Adrenal gland (tissue), 12 donors: Measurements from ENCODE around the gene CWF19L1. TPM values are rescaled to one million over a fixed set of nuclear protein-coding genes. Genes with fewer than 3 reads are reported as not detected.

ENCODE experiments used
- DNase-seq, 7 donors: peaks; one replicate each; pipeline ENCODE4 v3.0.0-alpha.2; 2019 to 2020
- H3K27ac ChIP-seq, 5 donors: fragments of 200-600 bp; sonication (generic) in 4 of 5; 1 replicate in 3 of 5; 2 replicates in 2 of 5; pipeline versions ENCODE4 v1.5.1 to v1.8.0; 2016 to 2020; ENCODE audit warnings: mild to moderate bottlenecking in 1 of 5
- H3K27me3 ChIP-seq: fragments of 200-600 bp; 2 replicates; pipeline ENCODE4 v1.8.0; 2021
- H3K36me3 ChIP-seq, 2 donors: fragments of 200-600 bp; replicated peaks in 1 of 2; 1 replicate in 1 of 2; 2 replicates in 1 of 2; pipeline versions ENCODE4 v1.5.1 to v1.8.0; 2018 to 2022
- H3K4me1 ChIP-seq, 2 donors: fragments of 200-600 bp; replicated peaks in 1 of 2; 1 replicate in 1 of 2; 2 replicates in 1 of 2; pipeline versions ENCODE4 v1.5.1 to v1.8.0; 2018 to 2021
- H3K4me3 ChIP-seq, 4 donors: fragments of 200-600 bp; sonication (generic) in 3 of 4; one replicate each; pipeline ENCODE4 v1.5.1; 2016 to 2018
- H3K9me3 ChIP-seq, 3 donors: fragments of 200-600 bp; sonication (generic) in 1 of 3; replicated peaks in 1 of 3; 1 replicate in 2 of 3; 2 replicates in 1 of 3; pipeline versions ENCODE4 v1.5.1 to v1.8.0; 2016 to 2021
- CTCF ChIP-seq, 6 experiments: fragments of 450-650 bp in 4 of 6; fragments of 200-600 bp in 2 of 6; sonication (generic) in 1 of 6; IDR thresholded peaks; 1 replicate in 5 of 6; 2 replicates in 1 of 6; pipeline versions ENCODE4 v1.5.1 to v1.8.0; 2016 to 2021; ENCODE audit warnings: antibody characterized with exemption in 6 of 6, mild to moderate bottlenecking in 2 of 6, moderate library complexity in 1 of 6
- POLR2A ChIP-seq, 2 donors: fragments of 450-650 bp; IDR thresholded peaks; one replicate each; pipeline ENCODE4 v1.6.1; 2017; ENCODE audit warnings: antibody characterized with exemption in 2 of 2, mild to moderate bottlenecking in 2 of 2, moderate library complexity in 1 of 2
- WGBS, 4 donors: extraction: QIAGEN DNeasy Blood & Tissue Kit in 2 of 4; methylation state at CpG; one replicate each; pipeline versions ENCODE4 v1.1.5 to v1.1.7; 2013 to 2017; 5-methylcytosine and 5-hydroxymethylcytosine counted together
- intact Hi-C, 2 donors: fragments of 100-400 bp; cut with DNase I; formaldehyde crosslinking; loops; one replicate each; pipeline versions ENCODE4 v1.14.1 to v1.15.0; 2022 to 2023
- polyA plus RNA-seq, 3 donors: library from polyadenylated mRNA; stranded (reverse); fragments of 200-250 nt in 2 of 3; fragments of 350-450 nt in 1 of 3; fragmentation: Illumina TruSeq in 1 of 3; extraction: RNeasy Lipid Tissue Mini Kit (QIAGEN cat#74804) in 1 of 3; gene quantifications; one replicate each; pipeline ENCODE4 v1.2.3, GENCODE V29; 2013 to 2014
- small RNA-seq, 2 donors: library from RNA; depleted of rRNA; stranded (forward); fragments of <200 nt; gene quantifications; one replicate each; pipeline ENCODE3, GENCODE V24; 2016
- total RNA-seq, 9 donors: library from RNA; depleted of rRNA in 4 of 9; stranded (reverse); fragments of >200 nt in 4 of 9; fragments of 120-200 nt in 1 of 9; fragmentation: NEBNext Ultra II Directional in 1 of 9; extraction: Animal tissue kit (Norgen Biotek cat#: 25700) in 1 of 9; gene quantifications; one replicate each; pipeline versions ENCODE4 v1.1.0 to v1.2.4, GENCODE V29; 2013 to 2023
- donor health status: healthy with polysubstance abuse.
- donor health status: Bipolar disorder and iron deficiency.
- donor health status: DM: yes; HTN: yes; CAD: no.
- donor health status: DM: no; HTN: no; CAD: no.
- donor health status: DM: no; HTN: no; CAD: no.
- donor health status: DM: yes; HTN: yes; CAD: no.

The CWF19L1 gene
- total and polyA plus RNA-seq, 12 donors, result 10.9 to 24.1 (median 15.5) TPM

DNA sequence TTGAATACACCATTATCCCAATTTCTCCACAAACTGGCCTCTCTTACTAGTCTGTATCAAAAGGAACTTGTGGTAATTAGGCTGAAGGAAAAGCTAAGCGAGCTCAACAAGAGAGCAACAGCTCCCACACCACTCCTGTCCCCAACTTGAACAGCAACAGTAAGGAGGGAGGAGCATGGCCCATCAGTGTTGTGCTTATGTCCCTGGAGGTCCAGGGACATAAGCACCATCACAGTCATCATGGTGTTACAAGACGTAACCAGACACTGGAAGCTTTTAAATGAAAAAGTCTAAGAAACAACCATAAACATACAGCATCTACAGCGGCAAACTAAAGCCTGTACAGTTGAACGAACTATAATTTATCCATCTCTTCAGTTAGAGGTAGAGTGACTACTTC lies 82.6 kb downstream of the CWF19L1 start:
- no peak for TF ChIP-seq POLR2A (IDR thresholded peaks at IDR 0.05)
- no peak for TF ChIP-seq CTCF (IDR thresholded peaks at IDR 0.05)
- peaks cover 12 to 22% of the 10 kb centered on the region in 2 donors for H3K4me1 ChIP-seq
- peaks cover 0 to 8% of the 10 kb centered on the region in 2 donors for H3K36me3 ChIP-seq
- no peaks in the 10 kb centered on the region for H3K27me3 ChIP-seq
- peak overlapping the region in 3 of 5 donors; percentile 70 to 90 (median 81) for H3K27ac ChIP-seq
- no peak for DNase-seq
- peak overlapping the region in 2 of 4 donors; percentile 47 to 85 for H3K4me3 ChIP-seq
- intact Hi-C loops, result no loop called here
- 8 to 11% (median 9%) methylated on average over 4 of the region's 4 CpGs for WGBS, 4 donors
- H3K9me3 ChIP-seq, result no peaks in the 10 kb centered on the region

GRCh38 chr10:100184426-100184825 lies 83.0 kb downstream of the CWF19L1 start:
- intact Hi-C loops, result no loop called here
- peaks cover 0 to 8% of the 10 kb centered on the region in 2 donors for H3K36me3 ChIP-seq
- TF ChIP-seq CTCF (IDR thresholded peaks at IDR 0.05) (no peak), POLR2A (IDR thresholded peaks at IDR 0.05) (no peak)
- H3K4me1 ChIP-seq, result peaks cover 12 to 22% of the 10 kb centered on the region in 2 donors
- H3K4me3 ChIP-seq, result peak overlapping the region in 1 of 4 donors; percentile 85
- no peak for DNase-seq
- no peaks in the 10 kb centered on the region for H3K27me3 ChIP-seq
- H3K9me3 ChIP-seq, result no peaks in the 10 kb centered on the region
- 19 to 36% (median 27%) methylated on average over 1 of the region's 1 CpG for WGBS, 4 donors
- peak overlapping the region in 1 of 5 donors; percentile 90 for H3K27ac ChIP-seq

DNA sequence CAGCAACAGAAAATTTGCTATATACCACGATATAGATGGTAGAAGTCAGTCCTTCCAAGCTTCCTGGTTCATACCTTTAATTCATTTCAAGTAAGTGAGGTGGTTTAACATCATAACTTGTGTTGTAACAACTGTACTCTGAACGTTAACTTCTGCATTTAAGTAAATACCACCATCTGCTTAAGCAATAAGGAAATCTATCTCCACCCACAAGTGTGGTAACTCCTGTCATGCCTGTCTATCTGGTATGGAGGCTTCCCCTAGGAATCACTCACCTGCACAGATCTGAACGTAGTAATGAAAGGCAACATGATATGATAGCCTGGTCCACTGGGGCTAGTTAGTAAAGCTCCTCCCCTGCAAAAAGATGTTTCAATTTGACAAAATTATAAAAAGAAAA lies 84.0 kb downstream of the CWF19L1 start:
- intact Hi-C loops, result no loop called here
- H3K36me3 ChIP-seq, result peaks cover 0 to 13% of the 10 kb centered on the region in 2 donors
- TF ChIP-seq CTCF (IDR thresholded peaks at IDR 0.05) (no peak), POLR2A (IDR thresholded peaks at IDR 0.05) (no peak)
- no peak overlapping the region for H3K4me3 ChIP-seq
- no peaks in the 10 kb centered on the region for H3K9me3 ChIP-seq
- no peaks in the 10 kb centered on the region for H3K27me3 ChIP-seq
- 65 to 84% (median 72%) methylated on average over 3 of the region's 3 CpGs for WGBS, 4 donors
- H3K27ac ChIP-seq, result no peak overlapping the region
- DNase-seq, result no peak
- H3K4me1 ChIP-seq, result peaks cover 12 to 22% of the 10 kb centered on the region in 2 donors

DNA sequence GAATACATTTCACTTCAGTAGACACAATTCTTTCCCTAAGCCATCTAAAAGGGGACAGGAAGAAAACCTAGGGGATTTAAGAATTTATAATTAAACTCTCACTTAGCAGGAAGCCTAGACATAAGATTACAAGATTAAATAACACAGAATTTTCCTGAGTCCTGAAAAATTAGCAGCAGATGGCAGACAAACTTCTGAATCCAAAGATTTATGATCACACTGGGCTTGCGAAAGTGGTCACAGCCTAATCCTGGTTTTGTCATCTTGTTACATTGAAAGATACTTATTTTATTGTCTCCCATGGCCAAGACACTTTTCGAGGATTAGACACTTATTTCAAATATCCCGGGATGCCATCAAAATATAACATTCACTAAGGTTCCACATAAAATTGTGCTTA lies 84.5 kb downstream of the CWF19L1 start:
- 65 to 90% (median 83%) methylated on average over 3 of the region's 3 CpGs for WGBS, 4 donors
- no peak for DNase-seq
- Histone ChIP-seq H3K4me3 (no peak overlapping the region), H3K27ac (no peak overlapping the region), H3K36me3 (peaks cover 0 to 19% of the 10 kb centered on the region in 2 donors), H3K27me3 (no peaks in the 10 kb centered on the region), H3K4me1 (peaks cover 12 to 22% of the 10 kb centered on the region in 2 donors), H3K9me3 (no peaks in the 10 kb centered on the region)
- TF ChIP-seq CTCF (IDR thresholded peaks at IDR 0.05), result no peak
- no peak for TF ChIP-seq POLR2A (IDR thresholded peaks at IDR 0.05)
- intact Hi-C loops, result no loop called here

Small RNA genes within 50 kb of the gene (small RNA-seq; reads per million reads assigned to genes)
- gene RNU6-422P, result 0 reads per million in 2 donors
- gene SNORA12, result 48.0 to 71.0 reads per million in 2 donors

Other genes starting within 250 kb of the CWF19L1 start
- gene CPN1, start 185.8 kb downstream of the CWF19L1 start, total RNA-seq, result not detected
- gene CPN1, start 185.8 kb downstream of the CWF19L1 start, polyA plus RNA-seq, result not detected
- gene ERLIN1, start 81.6 kb downstream of the CWF19L1 start, total RNA-seq, result 10 to 100 TPM; 10.6 to 30.1 (median 21.5) TPM
- 10 to 100 TPM in 1 of 3 donors, 1 to 10 TPM in 2; 3.6 to 32.8 (median 5.3) TPM for gene ERLIN1, start 81.6 kb downstream of the CWF19L1 start, polyA plus RNA-seq
- 10 to 100 TPM; 11.8 to 30.9 (median 23.6) TPM for gene CHUK, start 38.0 kb downstream of the CWF19L1 start, total RNA-seq
- 10 to 100 TPM in 1 of 3 donors, 1 to 10 TPM in 2; 6.8 to 32.5 (median 6.8) TPM for gene CHUK, start 38.0 kb downstream of the CWF19L1 start, polyA plus RNA-seq
- 10 to 100 TPM; 21.1 to 79.6 (median 39.7) TPM for gene BLOC1S2, start 19.0 kb upstream of the CWF19L1 start, total RNA-seq
- gene BLOC1S2, start 19.0 kb upstream of the CWF19L1 start, polyA plus RNA-seq, result 100 to 1,000 TPM in 1 of 3 donors, 10 to 100 TPM in 2; 31.5 to 104 (median 38.1) TPM
- under 1 TPM in 1 of 9 donors, not detected in 8; 0.50 TPM for gene PKD2L1, start 62.6 kb upstream of the CWF19L1 start, total RNA-seq
- under 1 TPM in 1 of 3 donors, not detected in 2; 0.72 TPM for gene PKD2L1, start 62.6 kb upstream of the CWF19L1 start, polyA plus RNA-seq
- gene SCD, start 79.6 kb upstream of the CWF19L1 start, total RNA-seq, result 100 to 1,000 TPM; 105 to 734 (median 239) TPM
- gene SCD, start 79.6 kb upstream of the CWF19L1 start, polyA plus RNA-seq, result 100 to 1,000 TPM in 2 of 3 donors, 10 to 100 TPM in 1; 44.2 to 979 (median 125) TPM
- under 1 TPM in 4 of 9 donors, not detected in 5; 0.06 to 0.67 (median 0.54) TPM for gene WNT8B, start 195.4 kb upstream of the CWF19L1 start, total RNA-seq
- under 1 TPM; 0.03 to 0.97 (median 0.32) TPM for gene WNT8B, start 195.4 kb upstream of the CWF19L1 start, polyA plus RNA-seq